ENCODE measurements around the gene RPL13. TPM values are rescaled to one million over a fixed set of nuclear protein-coding genes. Genes with fewer than 3 reads are reported as not detected.

RPL13 gene
- total RNA-seq, 4 donors from 2014 or later, result 3,143 to 7,972 (median 4,864) TPM

- Histone ChIP-seq H3K27ac (no peak overlapping the region), H3K4me3 (peak overlapping the region in 1 of 4 donors; percentile 47), H3K36me3 (no peaks in the 10 kb centered on the region), H3K27me3 (peaks cover 0 to 27% (median 0%) of the 10 kb centered on the region in 4 donors), H3K4me1 (peaks cover 17 to 37% (median 31%) of the 10 kb centered on the region in 3 donors), H3K9me3 (no peaks in the 10 kb centered on the region)
- intact Hi-C loops (cut with DNase I), result no loop called here
- WGBS, 2 donors, result 0% methylated on average over 6 of the region's 22 CpGs; no CpG with 5 or more reads in 1 of the 2 donors
- no peak for TF ChIP-seq POLR2A (IDR thresholded peaks at IDR 0.05)
- TF ChIP-seq CTCF (IDR thresholded peaks at IDR 0.05), result no peak
- DNase-seq, result no peak
Observed at GRCh38 chr16:89602273-89602951, 41.9 kb downstream of the RPL13 start.

GRCh38 chr16:89602952-89603590, 42.6 kb downstream of the RPL13 start:
- no peak for DNase-seq
- Histone ChIP-seq H3K4me1 (peaks cover 17 to 37% (median 31%) of the 10 kb centered on the region in 3 donors), H3K9me3 (no peaks in the 10 kb centered on the region), H3K36me3 (no peaks in the 10 kb centered on the region), H3K27ac (no peak overlapping the region), H3K27me3 (peaks cover 0 to 27% (median 0%) of the 10 kb centered on the region in 4 donors), H3K4me3 (no peak overlapping the region)
- 33% methylated on average over 1 of the region's 5 CpGs for WGBS, 2 donors
- no peak for TF ChIP-seq POLR2A (IDR thresholded peaks at IDR 0.05)
- TF ChIP-seq CTCF (IDR thresholded peaks at IDR 0.05), result no peak
- intact Hi-C loops (cut with DNase I), result no loop called here

GRCh38 chr16:89604764-89605163, 44.3 kb downstream of the RPL13 start:
- no peak for DNase-seq
- TF ChIP-seq CTCF (IDR thresholded peaks at IDR 0.05) (no peak), POLR2A (IDR thresholded peaks at IDR 0.05) (no peak)

GRCh38 chr16:89605186-89605970, 44.9 kb downstream of the RPL13 start:
- intact Hi-C loops (cut with DNase I), result no loop called here
- H3K36me3 ChIP-seq, result no peaks in the 10 kb centered on the region
- WGBS, 2 donors, result 51 to 60% methylated on average over 1 to 5 of the region's 34 CpGs
- peaks cover 0 to 33% (median 0%) of the 10 kb centered on the region in 4 donors for H3K27me3 ChIP-seq
- H3K27ac ChIP-seq, result no peak overlapping the region
- no peak for TF ChIP-seq POLR2A (IDR thresholded peaks at IDR 0.05)
- H3K4me3 ChIP-seq, result no peak overlapping the region
- H3K4me1 ChIP-seq, result peaks cover 12 to 23% (median 20%) of the 10 kb centered on the region in 3 donors
- no peak for DNase-seq
- H3K9me3 ChIP-seq, result no peaks in the 10 kb centered on the region

More at GRCh38 chr16:89604764-89605163, 44.3 kb downstream of the RPL13 start:
- Histone ChIP-seq H3K4me1 (peaks cover 16 to 29% (median 26%) of the 10 kb centered on the region in 3 donors), H3K27ac (no peak overlapping the region), H3K27me3 (peaks cover 0 to 33% (median 0%) of the 10 kb centered on the region in 4 donors), H3K9me3 (no peaks in the 10 kb centered on the region), H3K36me3 (no peaks in the 10 kb centered on the region), H3K4me3 (no peak overlapping the region)
- intact Hi-C loops (cut with DNase I), result no loop called here
- 71 to 79% methylated on average over 6 to 11 of the region's 16 CpGs for WGBS, 2 donors

GRCh38 chr16:89606006-89606405, 45.5 kb downstream of the RPL13 start:
- H3K4me1 ChIP-seq, result peaks cover 12 to 17% (median 15%) of the 10 kb centered on the region in 3 donors
- H3K27ac ChIP-seq, result no peak overlapping the region
- no peaks in the 10 kb centered on the region for H3K9me3 ChIP-seq
- no peak for DNase-seq
- WGBS, 2 donors, result 79 to 83% methylated on average over 1 to 2 of the region's 9 CpGs
- intact Hi-C loops (cut with DNase I), result no loop called here
- H3K4me3 ChIP-seq, result no peak overlapping the region
- peaks cover 0 to 33% (median 0%) of the 10 kb centered on the region in 4 donors for H3K27me3 ChIP-seq
- no peaks in the 10 kb centered on the region for H3K36me3 ChIP-seq
- TF ChIP-seq CTCF (IDR thresholded peaks at IDR 0.05), result no peak
- no peak for TF ChIP-seq POLR2A (IDR thresholded peaks at IDR 0.05)

Measured in esophagus squamous epithelium (tissue), 5 donors.